CD4-positive, alpha-beta T cell treated with Interleukin-21 for 1 hour (primary cell): Measurements from ENCODE around the gene FOXF2.
"Not testable (repeated sequence)": the region's sequence is repeated elsewhere in the genome, so short reads cannot be mapped to it uniquely, and the experiment has no call there.

Experiments used
- DNase-seq: peaks from one replicate; pipeline ENCODE4 v3.0.0-alpha.2; 2020

The FOXF2 gene

GRCh38 chr6:1389369-1390132 is at the start of gene FOXF2:
TSS of gene FOXF2 (plus strand) at chr6:1389576. CDS start at chr6:1389948, 372 bp downstream.
- no peak for DNase-seq

GRCh38 chr6:1346101-1346500 is 43.3 kb upstream of the FOXF2 start:
- no peak for DNase-seq

- no peak for DNase-seq
Measured at GRCh38 chr6:1346558-1347091, 42.8 kb upstream of the FOXF2 start.

GRCh38 chr6:1347161-1347560 is 42.2 kb upstream of the FOXF2 start:
- no peak for DNase-seq

- DNase-seq: no peak
Measured at GRCh38 chr6:1348675-1349074, 40.7 kb upstream of the FOXF2 start.

- no peak for DNase-seq
Measured at GRCh38 chr6:1349655-1350054, 39.7 kb upstream of the FOXF2 start.

- DNase-seq: no peak
Measured at GRCh38 chr6:1351381-1352008, 37.9 kb upstream of the FOXF2 start.

GRCh38 chr6:1355068-1355467 is 34.3 kb upstream of the FOXF2 start:
- not testable (repeated sequence) for DNase-seq

GRCh38 chr6:1361717-1362116 is 27.7 kb upstream of the FOXF2 start:
- not testable (repeated sequence) for DNase-seq

GRCh38 chr6:1362643-1363042 is 26.7 kb upstream of the FOXF2 start:
- DNase-seq: no peak

- DNase-seq: no peak
Measured at GRCh38 chr6:1363298-1363697, 26.1 kb upstream of the FOXF2 start.

GRCh38 chr6:1363729-1364572 is 25.4 kb upstream of the FOXF2 start:
- DNase-seq: no peak

- no peak for DNase-seq
Measured at GRCh38 chr6:1364791-1365190, 24.6 kb upstream of the FOXF2 start.

GRCh38 chr6:1365686-1366085 is 23.7 kb upstream of the FOXF2 start:
- DNase-seq: no peak

- no peak for DNase-seq
Measured at GRCh38 chr6:1367771-1368170, 21.6 kb upstream of the FOXF2 start.

- no peak for DNase-seq
Measured at GRCh38 chr6:1368940-1369339, 20.4 kb upstream of the FOXF2 start.

- DNase-seq: not testable (repeated sequence)
Measured at GRCh38 chr6:1369695-1370094, 19.7 kb upstream of the FOXF2 start.

- DNase-seq: no peak
Measured at GRCh38 chr6:1371933-1372332, 17.4 kb upstream of the FOXF2 start.

- DNase-seq: no peak
Measured at GRCh38 chr6:1372690-1373089, 16.7 kb upstream of the FOXF2 start.

- DNase-seq: no peak
Measured at GRCh38 chr6:1376653-1377052, 12.7 kb upstream of the FOXF2 start.

GRCh38 chr6:1377526-1377925 is 11.8 kb upstream of the FOXF2 start:
- no peak for DNase-seq

- no peak for DNase-seq
Measured at GRCh38 chr6:1378065-1379016, 11.0 kb upstream of the FOXF2 start.
